HAP-1 (cell line): ENCODE data around the gene PGGHG.

ENCODE experiments used
- DNase-seq, 2 experiments: peaks; one replicate each; pipeline ENCODE4 v3.0.0-alpha.2; 2016 to 2020; ENCODE audit warnings: low spot score in 2 of 2
- H3K27me3 ChIP-seq: fragments of 250-450 bp; sonication (Bioruptor Pico); 2 replicates; pipeline ENCODE4 v1.5.1; 2020; ENCODE audit warnings: low read depth, mild to moderate bottlenecking, moderate library complexity
- H3K36me3 ChIP-seq: fragments of 250-450 bp; sonication (Bioruptor Pico); replicated peaks from 2 replicates; pipeline ENCODE4 v1.5.1; 2020; ENCODE audit warnings: mild to moderate bottlenecking
- H3K4me1 ChIP-seq: fragments of 250-450 bp; sonication (Bioruptor Pico); 2 replicates; pipeline ENCODE4 v1.5.1; 2020; ENCODE audit warnings: mild to moderate bottlenecking
- H3K4me3 ChIP-seq: fragments of 250-450 bp; sonication (Bioruptor Pico); 2 replicates; pipeline ENCODE4 v1.5.1; 2020; ENCODE audit warnings: mild to moderate bottlenecking, moderate library complexity
- H3K9me3 ChIP-seq: fragments of 250-450 bp; sonication (Bioruptor Pico); 2 replicates; pipeline ENCODE4 v1.5.1; 2020; ENCODE audit warnings: mild to moderate bottlenecking, moderate library complexity
- in situ Hi-C: fragments of 300-500 bp; cut with MboI; formaldehyde crosslinking; loops from 3 replicates; pipeline ENCODE4 v1.14.3; 2020; ENCODE audit warnings: low sequenced_read_pairs, inconsistent platforms, mixed read lengths

Gene PGGHG

DNA sequence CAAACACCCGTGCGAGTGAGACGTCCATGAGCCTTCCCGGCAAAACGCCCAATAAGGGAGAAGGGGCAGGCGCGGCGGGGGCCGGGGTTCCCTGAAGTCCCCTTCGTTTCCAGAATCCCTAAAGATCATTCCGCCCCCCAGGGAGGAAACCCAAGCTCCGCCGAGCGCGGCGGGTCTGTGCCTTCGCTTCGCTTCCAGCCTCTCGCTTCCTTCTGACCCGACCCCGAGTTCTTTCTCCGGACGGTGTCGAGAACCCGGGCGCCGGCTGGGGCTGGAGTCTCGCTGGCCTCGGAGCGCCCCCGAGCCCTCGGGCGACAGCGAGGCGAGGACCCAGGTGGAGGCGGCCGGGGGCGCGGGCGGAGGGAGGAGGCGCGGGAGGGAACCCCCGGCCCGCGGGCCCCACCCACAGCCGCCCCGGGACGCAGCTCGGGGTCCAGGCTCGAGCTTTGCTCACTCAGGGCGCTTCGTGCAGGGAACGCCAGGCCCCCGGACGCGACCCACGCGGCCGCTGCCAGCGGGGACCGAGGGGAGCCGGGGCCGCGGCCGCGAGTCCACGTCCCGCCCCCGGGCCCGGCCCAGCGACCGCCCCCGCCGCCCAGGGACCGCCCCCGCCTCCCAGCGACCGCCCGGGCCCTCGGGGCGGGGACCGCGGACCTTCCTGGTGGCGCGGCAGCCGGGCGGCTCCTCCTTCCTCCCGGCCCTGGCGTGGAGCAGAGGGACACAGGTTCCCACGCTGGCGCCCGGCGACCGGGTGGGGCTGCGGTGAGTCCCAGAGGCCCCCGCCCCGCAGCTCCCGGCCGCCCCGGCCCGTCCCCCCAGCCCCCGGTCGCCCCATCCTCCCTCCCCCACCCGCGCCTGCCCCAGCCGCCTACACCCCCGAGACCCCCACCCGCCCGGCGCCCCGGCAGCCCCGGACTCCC, at the start of gene PGGHG:
PGGHG (plus strand) TSS at position 649 of the 920 bp plus-strand sequence. CDS start 691 bp downstream, outside the sequence.
- Histone ChIP-seq H3K27me3 (no peaks in the 10 kb centered on the region), H3K9me3 (no peaks in the 10 kb centered on the region), H3K4me3 (peak within 1 kb of the TSS; percentile 48), H3K36me3 (peaks cover 4% of the 10 kb centered on the region; the same call in 1 of the 2 replicates), H3K4me1 (peaks cover 12% of the 10 kb centered on the region)
- peak; percentile 35 to 85 for DNase-seq
- in situ Hi-C loops: no loop called here

DNA sequence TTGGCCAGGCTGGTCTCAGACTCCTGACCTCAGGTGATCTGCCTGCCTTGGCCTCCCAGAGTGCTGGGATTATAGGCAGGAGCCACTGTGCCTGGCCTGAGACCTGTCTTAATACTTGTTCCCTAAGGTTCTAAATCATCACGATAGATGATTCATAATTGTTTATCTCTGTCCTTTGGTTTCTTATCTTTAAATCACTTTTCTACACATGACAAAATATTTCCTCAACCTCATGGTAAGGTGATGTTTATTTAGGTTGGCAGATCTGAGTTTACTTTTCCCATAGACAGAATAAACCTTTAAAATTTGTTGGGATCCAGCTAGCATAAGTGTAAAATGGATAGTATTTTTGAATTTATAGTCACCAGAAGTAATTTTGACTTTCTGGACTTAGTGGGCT, 48.6 kb upstream of the PGGHG start:
- in situ Hi-C loops: no loop called here
- DNase-seq: no peak
- no peaks in the 10 kb centered on the region for H3K9me3 ChIP-seq
- H3K27me3 ChIP-seq: no peaks in the 10 kb centered on the region
- peaks cover 55% of the 10 kb centered on the region for H3K36me3 ChIP-seq
- no peak overlapping the region for H3K4me3 ChIP-seq
- H3K4me1 ChIP-seq: peaks cover 7% of the 10 kb centered on the region

DNA sequence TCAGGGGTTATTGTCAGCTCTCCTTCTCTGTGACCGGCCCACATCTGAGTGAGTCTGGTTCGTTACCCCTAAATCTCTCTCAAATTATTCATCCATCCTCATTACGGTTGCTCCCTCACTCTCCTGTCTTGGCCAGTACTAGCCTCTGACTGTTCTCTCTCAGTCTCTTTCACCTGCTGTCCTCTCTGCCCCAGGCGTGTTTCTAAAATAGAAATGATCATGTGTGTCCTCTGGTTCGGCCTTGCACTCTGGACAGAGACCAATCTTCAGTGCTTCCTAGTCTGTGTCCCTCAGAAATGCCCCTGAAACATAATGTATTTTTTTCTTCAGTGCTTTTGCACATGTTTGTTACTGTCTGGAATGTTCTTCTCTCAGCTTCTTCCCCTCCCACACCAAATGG, 47.3 kb upstream of the PGGHG start:
- H3K36me3 ChIP-seq: peaks cover 68% of the 10 kb centered on the region
- DNase-seq: no peak
- H3K9me3 ChIP-seq: no peaks in the 10 kb centered on the region
- H3K4me3 ChIP-seq: no peak overlapping the region
- in situ Hi-C loops: no loop called here
- H3K27me3 ChIP-seq: no peaks in the 10 kb centered on the region
- peaks cover 7% of the 10 kb centered on the region for H3K4me1 ChIP-seq

GRCh38 chr11:244376-244775, 44.5 kb upstream of the PGGHG start:
- Histone ChIP-seq H3K9me3 (no peaks in the 10 kb centered on the region), H3K27me3 (no peaks in the 10 kb centered on the region), H3K4me3 (no peak overlapping the region), H3K36me3 (peaks cover 85% of the 10 kb centered on the region), H3K4me1 (no peaks in the 10 kb centered on the region)
- in situ Hi-C loops: no loop called here
- DNase-seq: no peak

- DNase-seq: no peak
- in situ Hi-C loops: no loop called here
- Histone ChIP-seq H3K36me3 (peaks cover 91% of the 10 kb centered on the region), H3K4me3 (no peak overlapping the region), H3K27me3 (no peaks in the 10 kb centered on the region), H3K4me1 (no peaks in the 10 kb centered on the region), H3K9me3 (no peaks in the 10 kb centered on the region)
Observed at GRCh38 chr11:249062-249461, 39.9 kb upstream of the PGGHG start.

GRCh38 chr11:250274-250673, 38.7 kb upstream of the PGGHG start:
- DNase-seq: no peak

GRCh38 chr11:250740-251299, 38.1 kb upstream of the PGGHG start:
- Histone ChIP-seq H3K36me3 (peaks cover 76% of the 10 kb centered on the region), H3K9me3 (no peaks in the 10 kb centered on the region), H3K4me3 (no peak overlapping the region), H3K27me3 (no peaks in the 10 kb centered on the region), H3K4me1 (peaks cover 8% of the 10 kb centered on the region; the same call in 1 of the 2 replicates)
- in situ Hi-C loops: loop anchor here (10.0 kb wide), 1 partner anchor 114 kb away; the partner anchor contains the start of gene B4GALNT4
- DNase-seq: peak; percentile 22 to 77

More at GRCh38 chr11:250274-250673, 38.7 kb upstream of the PGGHG start:
- Histone ChIP-seq H3K27me3 (no peaks in the 10 kb centered on the region), H3K36me3 (peaks cover 81% of the 10 kb centered on the region), H3K4me1 (0 out of 2 replicates have a peak, but pooled peaks cover 3% of the 10 kb centered on the region), H3K9me3 (no peaks in the 10 kb centered on the region), H3K4me3 (no peak overlapping the region)
- in situ Hi-C loops: loop anchor here (10.0 kb wide), 1 partner anchor 115 kb away; the partner anchor contains the start of gene B4GALNT4

GRCh38 chr11:251550-251949, 37.4 kb upstream of the PGGHG start:
- H3K4me3 ChIP-seq: no peak overlapping the region
- H3K4me1 ChIP-seq: peaks cover 8% of the 10 kb centered on the region; the same call in 1 of the 2 replicates
- H3K36me3 ChIP-seq: peaks cover 68% of the 10 kb centered on the region
- in situ Hi-C loops: loop anchor here (10.0 kb wide), 1 partner anchor 113 kb away; the partner anchor contains the start of gene B4GALNT4
- H3K9me3 ChIP-seq: no peaks in the 10 kb centered on the region
- H3K27me3 ChIP-seq: no peaks in the 10 kb centered on the region
- no peak for DNase-seq

DNA sequence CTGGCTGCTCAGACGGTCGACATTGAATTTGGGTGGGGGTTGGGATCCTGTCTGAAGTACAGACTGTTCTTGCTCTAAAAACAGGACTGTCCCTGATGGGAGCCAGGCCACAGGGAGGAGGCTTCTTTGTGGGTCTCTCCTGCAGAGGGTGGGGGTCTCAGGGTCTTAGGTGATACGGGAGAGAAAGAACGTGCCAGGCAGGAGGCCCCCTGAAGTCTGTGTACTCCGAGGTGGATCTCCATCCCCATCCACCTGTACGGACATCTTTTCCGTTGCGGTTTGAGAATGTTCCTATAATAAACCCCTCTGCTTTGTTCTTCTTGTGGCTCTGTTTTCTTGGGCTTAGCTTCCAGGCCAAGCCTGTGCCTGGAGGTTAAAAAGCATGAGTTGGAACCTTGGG, 36.3 kb upstream of the PGGHG start:
- no peak overlapping the region for H3K4me3 ChIP-seq
- no peaks in the 10 kb centered on the region for H3K27me3 ChIP-seq
- no peak for DNase-seq
- peaks cover 57% of the 10 kb centered on the region for H3K36me3 ChIP-seq
- peaks cover 8% of the 10 kb centered on the region; the same call in 1 of the 2 replicates for H3K4me1 ChIP-seq
- H3K9me3 ChIP-seq: no peaks in the 10 kb centered on the region
- in situ Hi-C loops: loop anchor here (10.0 kb wide), 1 partner anchor 112 kb away; the partner anchor contains the start of gene B4GALNT4

- in situ Hi-C loops: loop anchor here (10.0 kb wide), 1 partner anchor 111 kb away; the partner anchor contains the start of gene B4GALNT4
- no peaks in the 10 kb centered on the region for H3K27me3 ChIP-seq
- no peak overlapping the region for H3K4me3 ChIP-seq
- H3K36me3 ChIP-seq: peaks cover 53% of the 10 kb centered on the region
- H3K9me3 ChIP-seq: no peaks in the 10 kb centered on the region
- H3K4me1 ChIP-seq: peaks cover 8% of the 10 kb centered on the region; the same call in 1 of the 2 replicates
- DNase-seq: no peak
Observed at GRCh38 chr11:253160-253885, 35.6 kb upstream of the PGGHG start.

DNA sequence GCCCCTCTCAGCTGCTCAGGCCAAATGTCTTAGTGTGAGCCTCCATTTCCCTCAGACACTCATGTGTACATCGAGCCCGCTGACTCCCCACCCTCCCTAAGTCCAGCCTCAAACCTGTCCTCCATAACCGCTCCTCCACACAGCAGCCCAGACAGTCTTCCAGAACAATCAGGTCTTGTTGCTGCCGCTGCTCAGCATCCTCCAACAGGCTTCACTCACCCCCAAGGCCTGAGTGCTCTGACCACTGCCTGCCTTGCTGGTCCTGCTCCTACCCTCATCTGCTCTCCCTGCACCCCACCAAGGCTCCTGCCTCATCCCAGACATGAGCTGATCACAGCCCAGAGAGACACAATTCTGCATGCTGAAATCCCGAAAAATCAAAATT, 35.0 kb upstream of the PGGHG start:
- in situ Hi-C loops: loop anchor here (10.0 kb wide), 1 partner anchor 111 kb away; the partner anchor contains the start of gene B4GALNT4
- peaks cover 47% of the 10 kb centered on the region for H3K36me3 ChIP-seq
- no peaks in the 10 kb centered on the region for H3K9me3 ChIP-seq
- H3K27me3 ChIP-seq: no peaks in the 10 kb centered on the region
- H3K4me3 ChIP-seq: no peak overlapping the region
- peaks cover 8% of the 10 kb centered on the region; the same call in 1 of the 2 replicates for H3K4me1 ChIP-seq
- DNase-seq: no peak

GRCh38 chr11:255176-255575, 33.8 kb upstream of the PGGHG start:
- Histone ChIP-seq H3K4me3 (no peak overlapping the region), H3K9me3 (no peaks in the 10 kb centered on the region), H3K4me1 (peaks cover 8% of the 10 kb centered on the region; the same call in 1 of the 2 replicates), H3K27me3 (no peaks in the 10 kb centered on the region), H3K36me3 (peaks cover 38% of the 10 kb centered on the region)
- in situ Hi-C loops: loop anchor here (10.0 kb wide), 1 partner anchor 110 kb away; the partner anchor contains the start of gene B4GALNT4
- DNase-seq: peak; percentile 28 to 39

DNA sequence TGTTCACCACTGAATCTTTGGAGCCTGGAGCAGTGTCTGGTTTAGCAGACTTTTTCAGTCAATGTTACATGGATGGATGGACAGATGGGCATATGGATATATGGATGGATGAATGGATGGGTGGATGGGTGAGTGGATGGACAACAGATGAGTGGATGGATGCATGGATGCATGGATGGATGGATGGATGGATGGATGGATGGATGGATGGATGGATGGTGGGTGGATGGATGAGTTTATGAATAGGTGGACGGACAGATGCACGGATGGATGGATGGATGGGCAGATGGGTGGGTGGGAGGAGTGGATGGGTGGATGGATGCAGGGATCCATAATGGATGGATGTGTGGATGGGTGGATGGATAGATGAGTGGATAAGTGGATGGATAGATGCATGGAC, 33.1 kb upstream of the PGGHG start:
- no peaks in the 10 kb centered on the region for H3K9me3 ChIP-seq
- H3K4me1 ChIP-seq: peaks cover 8% of the 10 kb centered on the region; the same call in 1 of the 2 replicates
- no peak for DNase-seq
- peaks cover 32% of the 10 kb centered on the region for H3K36me3 ChIP-seq
- H3K27me3 ChIP-seq: no peaks in the 10 kb centered on the region
- in situ Hi-C loops: loop anchor here (10.0 kb wide), 1 partner anchor 109 kb away; the partner anchor contains the start of gene B4GALNT4
- no peak overlapping the region for H3K4me3 ChIP-seq
